IMR-90 (cell line): Measurements from ENCODE around the gene SH2D1B.
"Not testable (repeated sequence)": the region's sequence is repeated elsewhere in the genome, so short reads cannot be mapped to it uniquely, and the experiment has no call there.

Source experiments
- FOS ChIP-seq: fragments of 150-350 bp; IDR thresholded peaks from 2 replicates; pipeline ENCODE4 v1.6.1; 2016; ENCODE audit warnings: low read depth, low read length
- MAFK ChIP-seq: IDR thresholded peaks from 2 replicates; pipeline ENCODE4 v1.6.1; 2012; ENCODE audit warnings: low read depth, low read length, improper control_type of control experiment
- MXI1 ChIP-seq: IDR thresholded peaks from 2 replicates; pipeline ENCODE4 v1.6.1; 2012; ENCODE audit warnings: low read depth, mild to moderate bottlenecking, low read length, moderate library complexity, borderline replicate concordance
- NFE2L2 ChIP-seq: fragments of 150-350 bp; IDR thresholded peaks from 2 replicates; pipeline ENCODE4 v1.6.1; 2016; ENCODE audit warnings: low read depth, mild to moderate bottlenecking, low read length
- POLR2A ChIP-seq: IDR thresholded peaks from 2 replicates; pipeline ENCODE4 v1.6.1; 2012; ENCODE audit warnings: mild to moderate bottlenecking, low read depth, low read length
- RAD21 ChIP-seq: IDR thresholded peaks from 2 replicates; pipeline ENCODE4 v1.6.1; 2012; ENCODE audit warnings: low read length, improper control_type of control experiment
- RCOR1 ChIP-seq: IDR thresholded peaks from 2 replicates; pipeline ENCODE4 v1.6.1; 2012; ENCODE audit warnings: mild to moderate bottlenecking, low read length, improper control_type of control experiment; ENCODE audit not compliant: insufficient replicate concordance
- RFX5 ChIP-seq: IDR thresholded peaks from 2 replicates; pipeline ENCODE4 v1.8.0; 2012; ENCODE audit warnings: low read depth, mild to moderate bottlenecking, low read length, moderate library complexity
- TF ChIP-seq, protein P1 (sequence below): conservative IDR thresholded peaks from 2 replicates; pipeline ENCODE4 v1.5.1; 2012; ENCODE audit warnings: mild to moderate bottlenecking, low read depth, low read length, improper control_type of control experiment
- TF ChIP-seq, protein P2 (sequence below): fragments of 150-350 bp; IDR thresholded peaks from 2 replicates; pipeline ENCODE4 v1.6.1; 2017; ENCODE audit warnings: mild to moderate bottlenecking, antibody characterized with exemption, low read length, low read depth
- TF ChIP-seq, protein P3 (sequence below): fragments of 150-350 bp; IDR thresholded peaks from 2 replicates; pipeline ENCODE4 v1.6.1; 2016; ENCODE audit warnings: low read depth, mild to moderate bottlenecking, low read length, moderate library complexity, borderline replicate concordance

DNA sequence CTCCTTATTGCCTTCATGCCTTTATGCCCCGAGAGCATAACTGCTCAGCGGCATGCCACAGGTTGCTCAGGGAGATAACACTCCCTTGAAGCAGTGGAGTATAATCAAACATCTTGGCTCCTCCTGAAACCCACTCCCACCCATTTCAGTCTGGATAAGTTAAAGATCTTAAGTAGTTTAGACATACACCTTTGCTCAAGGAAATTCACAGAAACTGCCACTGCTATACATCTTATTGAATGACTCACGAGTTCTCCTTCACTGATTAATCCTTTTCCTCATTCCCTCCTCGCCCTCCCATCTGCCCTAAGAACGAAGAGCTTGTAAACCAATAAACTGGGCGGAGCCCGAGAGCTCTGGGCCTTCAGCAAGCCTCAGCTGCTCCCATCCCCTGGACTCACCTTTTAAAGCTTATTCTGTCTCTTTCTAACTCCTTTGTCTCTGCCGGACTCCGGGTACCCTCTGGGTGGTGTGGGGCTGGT lies 7.6 kb upstream of the SH2D1B start:
- not testable (repeated sequence) for TF ChIP-seq POLR2A, RCOR1, MAFK, RAD21, FOS, RFX5, MXI1, NFE2L2
- TF ChIP-seq, protein P1, sequence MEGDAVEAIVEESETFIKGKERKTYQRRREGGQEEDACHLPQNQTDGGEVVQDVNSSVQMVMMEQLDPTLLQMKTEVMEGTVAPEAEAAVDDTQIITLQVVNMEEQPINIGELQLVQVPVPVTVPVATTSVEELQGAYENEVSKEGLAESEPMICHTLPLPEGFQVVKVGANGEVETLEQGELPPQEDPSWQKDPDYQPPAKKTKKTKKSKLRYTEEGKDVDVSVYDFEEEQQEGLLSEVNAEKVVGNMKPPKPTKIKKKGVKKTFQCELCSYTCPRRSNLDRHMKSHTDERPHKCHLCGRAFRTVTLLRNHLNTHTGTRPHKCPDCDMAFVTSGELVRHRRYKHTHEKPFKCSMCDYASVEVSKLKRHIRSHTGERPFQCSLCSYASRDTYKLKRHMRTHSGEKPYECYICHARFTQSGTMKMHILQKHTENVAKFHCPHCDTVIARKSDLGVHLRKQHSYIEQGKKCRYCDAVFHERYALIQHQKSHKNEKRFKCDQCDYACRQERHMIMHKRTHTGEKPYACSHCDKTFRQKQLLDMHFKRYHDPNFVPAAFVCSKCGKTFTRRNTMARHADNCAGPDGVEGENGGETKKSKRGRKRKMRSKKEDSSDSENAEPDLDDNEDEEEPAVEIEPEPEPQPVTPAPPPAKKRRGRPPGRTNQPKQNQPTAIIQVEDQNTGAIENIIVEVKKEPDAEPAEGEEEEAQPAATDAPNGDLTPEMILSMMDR = not testable (repeated sequence)
- TF ChIP-seq, protein P2, sequence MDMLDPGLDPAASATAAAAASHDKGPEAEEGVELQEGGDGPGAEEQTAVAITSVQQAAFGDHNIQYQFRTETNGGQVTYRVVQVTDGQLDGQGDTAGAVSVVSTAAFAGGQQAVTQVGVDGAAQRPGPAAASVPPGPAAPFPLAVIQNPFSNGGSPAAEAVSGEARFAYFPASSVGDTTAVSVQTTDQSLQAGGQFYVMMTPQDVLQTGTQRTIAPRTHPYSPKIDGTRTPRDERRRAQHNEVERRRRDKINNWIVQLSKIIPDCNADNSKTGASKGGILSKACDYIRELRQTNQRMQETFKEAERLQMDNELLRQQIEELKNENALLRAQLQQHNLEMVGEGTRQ = not testable (repeated sequence)
- TF ChIP-seq, protein P3, sequence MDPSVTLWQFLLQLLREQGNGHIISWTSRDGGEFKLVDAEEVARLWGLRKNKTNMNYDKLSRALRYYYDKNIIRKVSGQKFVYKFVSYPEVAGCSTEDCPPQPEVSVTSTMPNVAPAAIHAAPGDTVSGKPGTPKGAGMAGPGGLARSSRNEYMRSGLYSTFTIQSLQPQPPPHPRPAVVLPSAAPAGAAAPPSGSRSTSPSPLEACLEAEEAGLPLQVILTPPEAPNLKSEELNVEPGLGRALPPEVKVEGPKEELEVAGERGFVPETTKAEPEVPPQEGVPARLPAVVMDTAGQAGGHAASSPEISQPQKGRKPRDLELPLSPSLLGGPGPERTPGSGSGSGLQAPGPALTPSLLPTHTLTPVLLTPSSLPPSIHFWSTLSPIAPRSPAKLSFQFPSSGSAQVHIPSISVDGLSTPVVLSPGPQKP = not testable (repeated sequence)
